HG03175 (cell line): ENCODE data around the gene RNF39.
A peak's percentile ranks its signal among the peaks of the same experiment; 100 is the strongest.
"Not testable (repeated sequence)": the region's sequence is repeated elsewhere in the genome, so short reads cannot be mapped to it uniquely, and the experiment has no call there.

Experiments
- ATAC-seq: cut with Tn5 transposase; IDR thresholded peaks from one replicate; pipeline ENCODE4 v1.9.1; 2021; ENCODE audit warnings: mild to moderate bottlenecking, moderate library complexity; ENCODE audit not compliant: unreplicated experiment

The RNF39 gene

DNA sequence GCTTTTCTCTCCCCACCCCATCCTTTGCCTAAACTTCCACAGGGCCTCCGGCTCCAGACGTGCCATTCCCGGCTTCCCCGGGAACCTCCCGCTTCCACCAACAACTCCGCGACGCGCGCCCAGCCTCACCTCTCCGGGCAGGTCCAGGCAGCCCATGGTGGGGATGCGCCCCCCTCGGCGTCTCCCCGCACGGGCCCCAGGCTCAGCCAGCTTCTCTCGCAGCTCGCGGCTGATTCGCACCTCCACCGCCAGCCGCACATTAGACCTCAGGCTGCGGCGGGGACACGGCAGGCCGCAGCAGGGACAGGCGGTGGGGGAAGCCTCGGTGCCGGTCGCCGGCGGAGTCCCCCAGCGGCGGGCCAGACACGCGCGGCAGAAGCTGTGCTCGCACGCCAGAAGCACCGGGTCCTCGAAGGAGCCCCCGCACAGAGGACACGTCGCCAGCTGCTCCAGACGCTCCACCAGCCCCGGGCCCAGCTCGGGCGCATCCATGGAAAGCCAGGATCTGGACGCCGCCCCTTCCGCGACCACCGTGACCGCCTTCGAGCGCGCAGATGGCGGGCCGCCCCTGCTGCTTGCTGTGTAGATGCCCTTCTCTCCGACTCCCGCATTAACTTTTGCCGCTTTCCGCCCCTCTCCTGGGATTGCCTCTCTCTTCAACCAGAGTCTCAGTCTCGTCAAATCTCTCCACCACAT is at the start of gene RNF39:
Gene RNF39 (minus strand): TSS at position 676 of the 696 bp plus-strand sequence. CDS start 184 bp downstream, at position 492.
- ATAC-seq, result no peak

DNA sequence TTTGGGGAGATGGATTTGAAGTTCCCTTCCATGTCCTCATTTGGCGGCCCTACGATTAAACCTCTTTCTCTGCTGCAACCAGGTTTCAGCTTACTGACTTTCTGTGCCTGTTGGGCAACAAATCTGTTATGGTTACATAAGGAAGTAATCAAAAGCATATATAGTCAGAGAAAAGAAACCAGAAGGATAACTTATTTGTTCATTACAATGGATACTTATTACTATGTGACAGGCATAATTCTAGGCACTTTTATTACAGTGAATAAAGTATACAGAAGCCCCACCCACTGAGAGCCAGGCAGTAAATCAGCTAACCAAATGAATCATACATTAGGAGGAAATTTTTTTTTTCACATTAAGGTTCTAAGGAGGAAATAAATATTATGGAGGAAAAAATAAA is 46.9 kb upstream of the RNF39 start:
- no peak for ATAC-seq

- ATAC-seq, result no peak
These were observed 46.1 kb upstream of the RNF39 start for GRCh38 chr6:30121446-30122366.

DNA sequence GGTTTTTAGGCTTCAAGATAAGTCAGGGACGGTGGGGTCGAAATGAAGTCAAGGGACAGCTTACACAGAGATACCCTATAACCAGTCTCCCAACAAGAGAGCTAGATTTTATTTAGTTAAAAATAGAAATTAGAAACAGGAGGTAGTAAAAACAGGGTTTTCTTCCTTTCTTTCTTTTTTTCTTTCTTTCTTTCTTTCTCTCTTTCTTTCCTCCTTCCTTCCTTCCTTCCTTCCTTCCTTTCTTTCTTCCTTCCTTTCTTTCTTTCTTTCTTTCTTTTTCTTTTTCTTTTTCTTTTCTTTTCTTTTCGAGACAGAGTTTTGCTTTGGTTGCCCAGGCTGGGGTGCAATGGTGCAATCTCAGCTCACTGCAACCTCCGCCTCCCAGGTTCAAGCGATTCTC is 43.1 kb upstream of the RNF39 start:
- not testable (repeated sequence) for ATAC-seq

- no peak for ATAC-seq
These were observed 41.2 kb upstream of the RNF39 start for GRCh38 chr6:30116724-30117123.

DNA sequence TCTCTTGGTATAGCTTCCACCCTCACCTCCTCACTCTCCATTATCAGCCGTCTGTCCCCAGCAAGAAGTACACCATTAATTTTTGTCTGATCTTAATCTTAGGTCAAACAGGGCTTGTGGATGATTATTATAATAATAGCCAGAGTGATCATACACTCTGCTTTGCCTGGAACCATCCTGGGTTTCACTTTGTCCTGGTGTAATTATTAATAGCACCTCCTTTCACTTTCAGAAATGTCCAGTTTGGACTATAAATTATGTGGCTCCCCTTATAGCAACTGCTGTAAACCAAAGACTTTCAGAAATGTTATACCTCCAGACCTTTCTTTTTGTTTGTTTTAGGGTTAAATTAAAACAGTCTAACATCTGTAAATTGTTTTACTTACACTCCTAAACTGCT is 38.3 kb upstream of the RNF39 start:
- no peak for ATAC-seq

DNA sequence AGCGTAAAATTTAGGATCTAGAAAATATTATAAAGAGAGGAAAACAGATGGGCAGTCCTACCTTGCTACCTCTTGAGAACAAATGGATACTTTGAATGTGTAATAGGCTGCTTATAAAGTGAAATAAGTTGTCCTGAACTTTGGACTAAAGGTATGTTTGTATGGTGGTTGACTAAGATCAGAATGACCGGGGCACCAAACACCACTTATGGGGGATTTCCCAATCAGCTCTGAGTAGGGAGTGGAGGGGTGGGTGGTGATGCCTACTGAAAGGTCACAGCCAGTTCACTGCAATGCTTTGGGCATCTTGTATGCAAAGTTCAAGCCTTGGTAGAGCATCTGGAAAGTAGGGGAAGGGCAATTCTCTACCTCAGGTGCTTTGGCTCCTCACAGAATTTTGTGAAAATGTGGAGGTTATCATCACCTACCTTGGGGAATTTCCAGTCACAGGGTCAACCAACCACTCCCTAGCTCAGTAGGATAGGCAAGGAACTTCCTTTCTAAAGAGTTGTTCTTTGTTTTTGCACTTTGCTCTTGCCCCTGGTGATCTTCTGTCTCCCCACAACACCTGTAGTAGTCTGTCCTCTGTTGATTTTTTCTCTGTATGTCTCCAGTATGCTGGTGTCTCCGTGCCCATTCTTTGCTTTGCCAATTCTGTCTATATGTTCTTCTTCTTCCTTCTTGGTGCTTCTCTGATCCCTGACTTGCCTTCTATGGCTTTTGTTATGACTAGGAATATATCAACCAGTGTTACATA is 37.6 kb upstream of the RNF39 start, which contains the start of gene TRIM31:
Gene TRIM31 (minus strand): TSS at position 88 of the 757 bp plus-strand sequence. CDS start 285 bp downstream, outside the sequence.
- ATAC-seq, result peak; percentile 69

DNA sequence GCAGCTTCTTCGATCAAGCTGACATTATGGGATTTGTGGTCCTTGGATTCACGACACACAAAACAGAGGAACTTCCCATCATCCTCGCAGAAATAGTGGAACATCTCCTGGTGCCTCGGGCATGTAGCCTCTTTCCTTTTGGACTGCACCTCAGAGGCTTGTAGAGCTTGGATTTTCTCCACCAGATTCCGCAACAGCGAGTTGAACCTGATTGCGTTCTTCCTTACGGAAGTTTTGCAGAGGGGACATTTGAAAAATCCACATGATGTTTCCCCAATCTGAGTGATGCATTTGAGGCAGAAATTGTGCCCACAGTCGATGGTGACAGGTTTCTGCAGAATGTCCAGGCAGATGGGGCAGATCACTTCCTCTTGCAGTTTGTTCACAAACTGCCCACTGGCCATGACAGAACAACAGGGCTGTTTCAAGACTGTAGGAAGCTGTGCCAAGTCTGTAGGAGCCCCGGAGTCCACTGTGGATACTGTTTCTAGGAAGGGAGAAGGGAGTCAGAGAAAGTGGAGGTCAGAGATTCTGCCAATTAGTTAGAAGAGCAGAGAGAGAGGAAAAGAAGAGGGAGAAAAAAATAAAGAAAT is 36.9 kb upstream of the RNF39 start:
- ATAC-seq, result no peak

- ATAC-seq, result no peak
These were observed 35.8 kb upstream of the RNF39 start for GRCh38 chr6:30111266-30111856.

GRCh38 chr6:30104661-30105060 is 29.1 kb upstream of the RNF39 start:
- ATAC-seq, result no peak

DNA sequence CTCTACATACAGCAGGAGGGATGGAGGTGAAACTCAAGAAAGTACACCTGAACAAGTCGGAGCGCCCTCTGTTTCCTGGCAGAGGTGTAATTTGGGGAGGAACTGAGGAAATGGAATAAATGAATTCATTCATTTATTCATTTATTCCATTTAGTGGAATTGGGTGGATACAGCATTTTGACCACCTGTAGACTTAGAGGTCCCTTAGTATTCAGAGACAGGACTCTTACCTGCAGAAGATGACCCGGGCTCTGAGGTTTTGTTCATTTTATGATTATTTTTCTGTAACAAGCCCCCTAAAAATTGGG is 28.3 kb upstream of the RNF39 start:
- no peak for ATAC-seq

GRCh38 chr6:30102970-30103871 is 27.7 kb upstream of the RNF39 start:
- peak; percentile 79 for ATAC-seq

- ATAC-seq, result no peak
These were observed 26.9 kb upstream of the RNF39 start for GRCh38 chr6:30102414-30102969.

DNA sequence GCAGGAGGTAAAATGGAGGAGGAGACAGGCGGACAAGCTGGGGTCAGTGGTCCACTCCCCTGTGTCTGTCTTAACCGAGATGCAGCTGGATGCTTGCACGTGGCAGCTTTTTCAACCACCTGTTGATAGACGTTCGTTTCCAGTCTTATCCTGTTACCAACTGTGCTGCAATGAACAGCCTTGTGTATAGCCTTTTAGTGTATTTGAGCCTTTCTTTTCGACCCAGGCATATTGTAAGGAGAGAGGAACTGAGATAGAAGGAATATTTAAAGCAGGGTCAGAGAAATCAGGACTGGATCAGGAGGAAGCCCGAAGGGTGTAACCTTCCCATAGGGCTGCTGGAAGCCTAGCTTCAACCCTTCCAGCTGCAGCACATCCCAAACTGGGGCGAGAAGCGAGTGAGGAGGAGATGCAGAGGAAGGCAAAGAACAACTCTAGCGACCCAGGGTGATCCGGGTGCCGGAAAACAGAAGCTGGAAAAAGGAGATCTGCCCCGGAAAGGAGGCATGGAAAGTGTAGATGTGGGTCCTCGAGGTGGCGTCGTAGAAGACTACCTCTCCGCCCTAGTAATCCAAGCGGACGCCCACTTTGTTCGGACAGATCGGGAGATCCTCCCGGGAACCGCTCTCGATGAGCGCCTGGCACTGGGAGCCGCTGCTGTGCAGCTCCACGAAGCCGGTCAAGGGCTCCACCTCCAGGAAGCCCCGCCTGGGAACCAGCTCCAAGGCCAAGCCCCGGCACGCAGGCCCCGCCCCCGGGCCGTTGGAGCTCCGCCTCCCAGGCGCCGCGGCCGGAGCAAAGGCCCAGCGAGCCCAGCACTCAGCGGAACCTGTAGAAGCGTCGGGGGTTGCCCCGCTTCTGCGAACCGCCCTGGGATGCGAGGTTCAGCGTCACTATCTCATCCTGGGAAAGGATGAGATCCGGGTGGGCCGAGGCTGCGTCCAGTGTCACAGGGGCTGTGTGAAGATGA is 26.2 kb upstream of the RNF39 start:
- ATAC-seq, result no peak

GRCh38 chr6:30100585-30101443 is 25.2 kb upstream of the RNF39 start:
- no peak for ATAC-seq

- ATAC-seq, result no peak
These were observed 24.6 kb upstream of the RNF39 start for GRCh38 chr6:30100154-30100553.
